ENCODE results near the gene FOXI1.
"Not testable (repeated sequence)": the region's sequence is repeated elsewhere in the genome, so short reads cannot be mapped to it uniquely, and the experiment has no call there.

FOXI1 gene

GRCh38 chr5:170132269-170132975, 26.7 kb downstream of the FOXI1 start:
- no peak for DNase-seq

- no peak for DNase-seq
Measured at GRCh38 chr5:170132976-170133448, 27.3 kb downstream of the FOXI1 start.

- no peak for DNase-seq
Measured at GRCh38 chr5:170135796-170136490, 30.2 kb downstream of the FOXI1 start.

GRCh38 chr5:170136506-170136905, 30.8 kb downstream of the FOXI1 start:
- no peak for DNase-seq

- DNase-seq: no peak
Measured at GRCh38 chr5:170137694-170138214, 32.1 kb downstream of the FOXI1 start.

GRCh38 chr5:170138273-170138672, 32.6 kb downstream of the FOXI1 start:
- no peak for DNase-seq

GRCh38 chr5:170139786-170140335, 34.2 kb downstream of the FOXI1 start:
- no peak for DNase-seq

- DNase-seq: not testable (repeated sequence)
Measured at GRCh38 chr5:170141196-170141595, 35.5 kb downstream of the FOXI1 start.

GRCh38 chr5:170141636-170142035, 35.9 kb downstream of the FOXI1 start:
- no peak for DNase-seq

- DNase-seq: no peak
Measured at GRCh38 chr5:170142196-170142595, 36.5 kb downstream of the FOXI1 start.

- DNase-seq: no peak
Measured at GRCh38 chr5:170143091-170143490, 37.4 kb downstream of the FOXI1 start.

- DNase-seq: no peak
Measured at GRCh38 chr5:170143710-170144109, 38.0 kb downstream of the FOXI1 start.

GRCh38 chr5:170144286-170145023, 38.8 kb downstream of the FOXI1 start:
- no peak for DNase-seq

GRCh38 chr5:170145462-170145861, 39.8 kb downstream of the FOXI1 start:
- no peak for DNase-seq

- DNase-seq: no peak
Measured at GRCh38 chr5:170147051-170147752, 41.5 kb downstream of the FOXI1 start.

GRCh38 chr5:170147753-170148264, 42.1 kb downstream of the FOXI1 start:
- no peak for DNase-seq

- DNase-seq: no peak
Measured at GRCh38 chr5:170148430-170149205, 42.9 kb downstream of the FOXI1 start.

- DNase-seq: no peak
Measured at GRCh38 chr5:170149206-170149515, 43.5 kb downstream of the FOXI1 start.

- no peak for DNase-seq
Measured at GRCh38 chr5:170150713-170151096, 45.0 kb downstream of the FOXI1 start.

- no peak for DNase-seq
Measured at GRCh38 chr5:170151097-170151831, 45.6 kb downstream of the FOXI1 start.

GRCh38 chr5:170152767-170153166, 47.1 kb downstream of the FOXI1 start:
- no peak for DNase-seq
